Fibroblast of lung (primary cell): ENCODE measurements around the gene PLA2G3. TPM values are rescaled to one million over a fixed set of nuclear protein-coding genes. Genes with fewer than 3 reads are reported as not detected.

ENCODE experiments used
- DNase-seq, 2 donors: peaks; one replicate each; pipeline versions ENCODE4 v3.0.0 to v3.0.0-alpha.2; 2010; ENCODE audit warnings: low read depth in 2 of 2
- H2AFZ ChIP-seq: 2 replicates; pipeline ENCODE4 v1.5.1; 2012; ENCODE audit warnings: low read length, control low read depth, inconsistent platforms
- H3K27ac ChIP-seq: 2 replicates; pipeline ENCODE4 v1.5.1; 2011; ENCODE audit warnings: low read length, control low read depth; ENCODE audit not compliant: insufficient read depth
- H3K27me3 ChIP-seq: 2 replicates; pipeline ENCODE4 v1.5.1; 2011; ENCODE audit warnings: mild to moderate bottlenecking, low read length; ENCODE audit not compliant: control insufficient read depth, insufficient read depth
- H3K36me3 ChIP-seq: 2 replicates; pipeline ENCODE4 v1.5.1; 2011; ENCODE audit warnings: low read length; ENCODE audit not compliant: control insufficient read depth, insufficient read depth
- H3K4me1 ChIP-seq: 2 replicates; pipeline ENCODE4 v1.5.1; 2011; ENCODE audit warnings: low read length; ENCODE audit not compliant: control insufficient read depth, insufficient read depth; ENCODE audit errors: extremely low read depth
- H3K4me2 ChIP-seq: 2 replicates; pipeline ENCODE4 v1.5.1; 2011; ENCODE audit warnings: low read length, control low read depth; ENCODE audit not compliant: insufficient read depth; ENCODE audit errors: extremely low read depth
- H3K4me3 ChIP-seq, 4 experiments: fragments of 200-600 bp in 1 of 4; sonication (generic) in 1 of 4; replicated peaks in 1 of 4; 2 replicates each; pipeline ENCODE4 v1.5.1; 2011 to 2016; ENCODE audit warnings: low read length in 4 of 4, low read depth in 3 of 4, mild to moderate bottlenecking in 3 of 4, control low read depth in 2 of 4, inconsistent platforms in 1 of 4, mixed read lengths in 1 of 4; ENCODE audit not compliant: insufficient read depth in 1 of 4; ENCODE audit errors: control extremely low read depth in 1 of 4
- H3K79me2 ChIP-seq: 2 replicates; pipeline ENCODE4 v1.5.1; 2012; ENCODE audit warnings: mild to moderate bottlenecking, low read length, inconsistent platforms; ENCODE audit not compliant: control insufficient read depth, insufficient read depth
- H3K9ac ChIP-seq: 2 replicates; pipeline ENCODE4 v1.5.1; 2011; ENCODE audit warnings: mild to moderate bottlenecking, low read length, control low read depth; ENCODE audit not compliant: insufficient read depth
- H3K9me3 ChIP-seq: 2 replicates; pipeline ENCODE4 v1.5.1; 2012; ENCODE audit warnings: low read depth, low read length; ENCODE audit not compliant: control insufficient read depth, insufficient read depth
- H4K20me1 ChIP-seq: 2 replicates; pipeline ENCODE4 v1.5.1; 2011; ENCODE audit warnings: low read length; ENCODE audit not compliant: control insufficient read depth, insufficient read depth; ENCODE audit errors: extremely low read depth
- CTCF ChIP-seq, 2 donors: IDR thresholded peaks in 1 of 2; conservative IDR thresholded peaks in 1 of 2; 1 replicate in 1 of 2; 2 replicates in 1 of 2; pipeline ENCODE4 v1.5.1; 2011 to 2012; ENCODE audit warnings: low read length in 2 of 2, control low read depth in 1 of 2, inconsistent platforms in 1 of 2, low read depth in 1 of 2, mild to moderate bottlenecking in 1 of 2
- EZH2 ChIP-seq: IDR thresholded peaks from 2 replicates; pipeline ENCODE4 v1.5.1; 2012; ENCODE audit warnings: low read length, control low read depth, mild to moderate bottlenecking; ENCODE audit errors: missing control alignments
- polyA plus RNA-seq, 2 donors: library from polyadenylated mRNA; depleted of rRNA in 1 of 2; stranded (reverse) in 1 of 2; unstranded in 1 of 2; fragments of >200 nt; gene quantifications; 2 replicates each; pipeline ENCODE4 v1.2.1, GENCODE V29; 2011 to 2012; ENCODE audit warnings: missing spikeins in 1 of 2
- total RNA-seq: library from RNA; depleted of rRNA; stranded (reverse); fragments of >200 nt; gene quantifications from 2 replicates; pipeline ENCODE4 v1.2.1, GENCODE V29; 2014

PLA2G3 gene
- total and polyA plus RNA-seq, 2 donors (not counting 1 experiment from before 2014, with no cell fraction given), result 0.18 to 0.33 TPM

- Histone ChIP-seq H3K79me2 (peaks cover 17% of the 10 kb centered on the region), H3K9ac (no peak overlapping the region), H3K4me3 (no peak overlapping the region), H3K27ac (no peak overlapping the region), H3K36me3 (peaks cover 81% of the 10 kb centered on the region), H4K20me1 (no peaks in the 10 kb centered on the region), H3K27me3 (no peaks in the 10 kb centered on the region), H2AFZ (no peak overlapping the region), H3K4me2 (no peak overlapping the region), H3K4me1 (no peaks in the 10 kb centered on the region), H3K9me3 (no peaks in the 10 kb centered on the region)
- TF ChIP-seq EZH2 (no peak), CTCF (conservative IDR thresholded peaks at IDR 0.05 in 1 of 2, IDR thresholded peaks at IDR 0.05 in 1 of 2; ENCODE audit: low read depth in 1 of 2, low read length in 2 of 2) (no peak)
- DNase-seq, result no peak
Observed at GRCh38 chr22:31094021-31094551, 46.2 kb downstream of the PLA2G3 start.

GRCh38 chr22:31093086-31093850 lies 47.0 kb downstream of the PLA2G3 start:
- Histone ChIP-seq H3K9ac (no peak overlapping the region), H3K79me2 (peaks cover 21% of the 10 kb centered on the region), H4K20me1 (no peaks in the 10 kb centered on the region), H3K27me3 (no peaks in the 10 kb centered on the region), H2AFZ (no peak overlapping the region), H3K27ac (no peak overlapping the region), H3K9me3 (no peaks in the 10 kb centered on the region), H3K4me1 (no peaks in the 10 kb centered on the region), H3K4me3 (no peak overlapping the region), H3K36me3 (peaks cover 83% of the 10 kb centered on the region), H3K4me2 (no peak overlapping the region)
- no peak for DNase-seq
- TF ChIP-seq EZH2, result no peak
- TF ChIP-seq CTCF (conservative IDR thresholded peaks at IDR 0.05 in 1 of 2, IDR thresholded peaks at IDR 0.05 in 1 of 2; ENCODE audit: low read depth in 1 of 2, low read length in 2 of 2), result no peak

- no peaks in the 10 kb centered on the region for H4K20me1 ChIP-seq
- no peak for DNase-seq
- H3K27ac ChIP-seq, result no peak overlapping the region
- TF ChIP-seq CTCF (conservative IDR thresholded peaks at IDR 0.05 in 1 of 2, IDR thresholded peaks at IDR 0.05 in 1 of 2; ENCODE audit: low read depth in 1 of 2, low read length in 2 of 2), result no peak
- no peak for TF ChIP-seq EZH2
- peaks cover 32% of the 10 kb centered on the region for H3K79me2 ChIP-seq
- H3K27me3 ChIP-seq, result no peaks in the 10 kb centered on the region
- H3K9ac ChIP-seq, result no peak overlapping the region
- no peak overlapping the region for H3K4me3 ChIP-seq
- peaks cover 88% of the 10 kb centered on the region for H3K36me3 ChIP-seq
- H2AFZ ChIP-seq, result no peak overlapping the region
- no peaks in the 10 kb centered on the region for H3K9me3 ChIP-seq
- H3K4me1 ChIP-seq, result no peaks in the 10 kb centered on the region
- H3K4me2 ChIP-seq, result no peak overlapping the region
Observed at GRCh38 chr22:31092161-31092560, 48.1 kb downstream of the PLA2G3 start.
